H1 (cell line): ENCODE measurements around the gene RNASET2. TPM values are rescaled to one million over a fixed set of nuclear protein-coding genes. Genes with fewer than 3 reads are reported as not detected.

Source experiments
- CTCF ChIA-PET: fragments of 300-600 bp; sonication (Branson Sonifier 250); formaldehyde crosslinking; loops from one replicate; lab custom pipeline; 2021; ENCODE audit not compliant: partially characterized antibody; lab: Charles Lee
- POLR2A ChIA-PET: fragments of 300-600 bp; sonication (Branson Sonifier 250); formaldehyde crosslinking; loops from one replicate; lab custom pipeline; 2021; ENCODE audit warnings: inconsistent platforms; ENCODE audit not compliant: partially characterized antibody; lab: Charles Lee
- DNase-seq, 2 experiments: peaks; one replicate each; pipeline versions ENCODE4 v3.0.0 to v3.0.0-alpha.2; 2010 to 2022; ENCODE audit warnings: low spot score in 2 of 2, low read depth in 1 of 2, mixed read lengths in 1 of 2
- FAIRE-seq: peaks from 2 replicates; lab custom pipeline; 2011; peaks lifted over from hg19 to GRCh38; lab: Jason Lieb, UNC
- H2AFZ ChIP-seq: 2 replicates; pipeline ENCODE4 v1.8.1; 2012; ENCODE audit warnings: low read length, inconsistent platforms
- H2AK5ac ChIP-seq: 2 replicates; pipeline ENCODE4 v1.6.1; 2013; ENCODE audit warnings: low read depth, low read length
- H2BK120ac ChIP-seq: replicated peaks from 2 replicates; pipeline ENCODE3; 2013; ENCODE audit warnings: low read depth, low read length, inconsistent platforms
- H2BK12ac ChIP-seq: 2 replicates; pipeline ENCODE4 v1.6.1; 2013; ENCODE audit warnings: low read depth, low read length
- H2BK15ac ChIP-seq: 2 replicates; pipeline ENCODE4 v1.6.1; 2013; ENCODE audit warnings: low read length
- H2BK20ac ChIP-seq: 2 replicates; pipeline ENCODE4 v1.6.1; 2013; ENCODE audit warnings: low read length
- H2BK5ac ChIP-seq: 2 replicates; pipeline ENCODE4 v1.6.1; 2013; ENCODE audit warnings: low read depth, low read length
- H3K14ac ChIP-seq: 2 replicates; pipeline ENCODE4 v1.6.1; 2013; ENCODE audit warnings: inconsistent platforms; ENCODE audit not compliant: insufficient read length
- H3K18ac ChIP-seq: 2 replicates; pipeline ENCODE4 v1.6.1; 2013; ENCODE audit warnings: low read length; ENCODE audit errors: extremely low read depth
- H3K23ac ChIP-seq: 2 replicates; pipeline ENCODE4 v1.6.1; 2013; ENCODE audit warnings: inconsistent platforms; ENCODE audit not compliant: insufficient read length
- H3K23me2 ChIP-seq: 2 replicates; pipeline ENCODE4 v1.6.1; 2013; ENCODE audit warnings: low read depth, low read length
- H3K27ac ChIP-seq: 2 replicates; pipeline ENCODE4 v1.6.1; 2011; ENCODE audit warnings: low read depth, low read length, inconsistent platforms
- H3K27me3 ChIP-seq, 4 experiments: replicated peaks in 1 of 4; 1 replicate in 1 of 4; 2 replicates in 3 of 4; pipeline versions ENCODE4 v1.6.1 to v1.8.1; 2011 to 2013; ENCODE audit warnings: low read length in 3 of 4, mild to moderate bottlenecking in 3 of 4, inconsistent platforms in 2 of 4, mixed read lengths in 2 of 4, moderate library complexity in 1 of 4; ENCODE audit not compliant: control insufficient read depth in 3 of 4, insufficient read depth in 3 of 4; ENCODE audit errors: extremely low read depth in 1 of 4
- H3K36me3 ChIP-seq, 4 experiments: 2 replicates each; pipeline versions ENCODE4 v1.6.1 to v1.8.1; 2011 to 2013; ENCODE audit warnings: mild to moderate bottlenecking in 4 of 4, low read length in 3 of 4, moderate library complexity in 2 of 4, control low read depth in 1 of 4, inconsistent platforms in 1 of 4; ENCODE audit not compliant: insufficient read depth in 4 of 4, control insufficient read depth in 2 of 4
- H3K4ac ChIP-seq: replicated peaks from 2 replicates; pipeline ENCODE3; 2013; ENCODE audit warnings: low read length, low read depth, mixed read lengths, inconsistent platforms; ENCODE audit not compliant: insufficient read length
- H3K4me1 ChIP-seq, 4 experiments: replicated peaks in 1 of 4; 1 replicate in 1 of 4; 2 replicates in 3 of 4; pipeline versions ENCODE4 v1.6.1 to v1.8.1; 2011 to 2013; ENCODE audit warnings: low read length in 3 of 4, inconsistent platforms in 2 of 4, mixed read lengths in 1 of 4; ENCODE audit not compliant: insufficient read depth in 4 of 4, control insufficient read depth in 3 of 4
- H3K4me2 ChIP-seq, 2 experiments: 2 replicates each; pipeline versions ENCODE4 v1.6.1 to v1.8.1; 2011 to 2013; ENCODE audit warnings: low read depth in 2 of 2, low read length in 2 of 2, control low read depth in 1 of 2, inconsistent platforms in 1 of 2, mild to moderate bottlenecking in 1 of 2; ENCODE audit not compliant: insufficient read depth in 1 of 2
- H3K4me3 ChIP-seq, 4 experiments: fragments of 200-600, 300-600 bp in 1 of 4; sonication (generic), shearing (Covaris generic), sonication (Bioruptor Twin) in 1 of 4; 2 replicates each; pipeline versions ENCODE4 v1.5.1 to v1.8.1; 2011 to 2016; ENCODE audit warnings: low read length in 4 of 4, low read depth in 3 of 4, control low read depth in 2 of 4, inconsistent platforms in 2 of 4, mild to moderate bottlenecking in 2 of 4, mixed read lengths in 1 of 4, moderate library complexity in 1 of 4; ENCODE audit not compliant: insufficient read depth in 2 of 4; ENCODE audit errors: extremely low read depth in 1 of 4
- H3K56ac ChIP-seq: replicated peaks from 2 replicates; pipeline ENCODE3; 2013; ENCODE audit warnings: low read depth, mild to moderate bottlenecking, mixed read lengths, low read length, inconsistent platforms; ENCODE audit not compliant: insufficient read length
- H3K79me1 ChIP-seq: 2 replicates; pipeline ENCODE4 v1.6.1; 2013; ENCODE audit warnings: low read depth, low read length, control low read depth
- H3K79me2 ChIP-seq, 2 experiments: 2 replicates each; pipeline versions ENCODE4 v1.6.1 to v1.8.1; 2012 to 2013; ENCODE audit warnings: low read length in 2 of 2, mild to moderate bottlenecking in 2 of 2, inconsistent platforms in 1 of 2; ENCODE audit not compliant: insufficient read depth in 2 of 2, control insufficient read depth in 1 of 2
- H3K9ac ChIP-seq, 4 experiments: replicated peaks in 1 of 4; 1 replicate in 1 of 4; 2 replicates in 3 of 4; pipeline versions ENCODE4 v1.6.1 to v1.8.1; 2011 to 2013; ENCODE audit warnings: low read depth in 3 of 4, low read length in 3 of 4, control low read depth in 2 of 4, mild to moderate bottlenecking in 2 of 4, moderate library complexity in 2 of 4, inconsistent platforms in 1 of 4; ENCODE audit errors: extremely low read depth in 1 of 4
- H3K9me3 ChIP-seq, 2 experiments: 2 replicates each; pipeline versions ENCODE4 v1.6.1 to v1.8.1; 2012 to 2013; ENCODE audit warnings: mild to moderate bottlenecking in 2 of 2, moderate library complexity in 2 of 2, control low read depth in 1 of 2, inconsistent platforms in 1 of 2, low read depth in 1 of 2, low read length in 1 of 2, mixed read lengths in 1 of 2; ENCODE audit not compliant: insufficient read depth in 2 of 2
- H4K20me1 ChIP-seq, 2 experiments: replicated peaks in 1 of 2; 2 replicates each; pipeline versions ENCODE3 to v1.8.1; 2011 to 2013; ENCODE audit warnings: inconsistent platforms in 2 of 2, low read length in 2 of 2, mild to moderate bottlenecking in 1 of 2; ENCODE audit not compliant: insufficient read depth in 2 of 2, control insufficient read depth in 1 of 2
- H4K5ac ChIP-seq: 2 replicates; pipeline ENCODE4 v1.6.1; 2013; ENCODE audit warnings: low read length, low read depth, mixed read lengths, inconsistent platforms; ENCODE audit not compliant: insufficient read length
- H4K8ac ChIP-seq: 2 replicates; pipeline ENCODE4 v1.8.0; 2013; ENCODE audit warnings: mild to moderate bottlenecking, moderate library complexity, low read length, inconsistent platforms; ENCODE audit not compliant: insufficient read depth; ENCODE audit errors: extremely low read depth
- H4K91ac ChIP-seq: replicated peaks from 2 replicates; pipeline ENCODE3; 2013; ENCODE audit warnings: low read length, mixed read lengths, inconsistent platforms; ENCODE audit not compliant: insufficient read length
- CREB1 ChIP-seq: IDR thresholded peaks from 2 replicates; pipeline ENCODE4 v1.6.1; 2012; ENCODE audit warnings: inconsistent platforms
- EGR1 ChIP-seq: IDR thresholded peaks from 2 replicates; pipeline ENCODE4 v1.6.1; 2011; ENCODE audit warnings: low read depth, low read length, borderline replicate concordance
- POLR2A ChIP-seq, 2 experiments: IDR thresholded peaks; 1 replicate in 1 of 2; 2 replicates in 1 of 2; pipeline ENCODE4 v1.6.1; 2011; ENCODE audit warnings: low read depth in 2 of 2, low read length in 2 of 2, mild to moderate bottlenecking in 2 of 2; ENCODE audit errors: control extremely low read depth in 1 of 2
- SP2 ChIP-seq: IDR thresholded peaks from 2 replicates; pipeline ENCODE4 v1.6.1; 2012; ENCODE audit warnings: mild to moderate bottlenecking, low read length, inconsistent platforms
- WGBS, 2 experiments: shearing (Covaris generic) in 1 of 2; methylation state at CpG; one replicate each; pipeline versions ENCODE4 v1.1.6 to v1.1.7; 2013 to 2015; ENCODE audit warnings: low lambda C conversion rate in 2 of 2, mixed read lengths in 2 of 2, inconsistent platforms in 1 of 2, low coverage in 1 of 2, missing lambda C conversion rate in 1 of 2; ENCODE audit not compliant: insufficient replicate concordance in 2 of 2, insufficient coverage in 1 of 2, insufficient read length in 1 of 2; ENCODE audit errors: extremely low coverage in 1 of 2, missing lambda C conversion rate in 1 of 2; 5-methylcytosine and 5-hydroxymethylcytosine counted together
- polyA plus RNA-seq, 7 experiments: library from polyadenylated mRNA; depleted of rRNA in 3 of 7; stranded (reverse) in 5 of 7; unstranded in 2 of 7; fragments of >200 nt in 5 of 7; fragments of 200-250 nt in 2 of 7; gene quantifications; 1 replicate in 5 of 7; 2 replicates in 1 of 7; 4 replicates in 1 of 7; pipeline versions ENCODE4 v1.2.1 to v1.2.3, GENCODE V29; 2011 to 2013; ENCODE audit warnings: missing spikeins in 2 of 7, mixed read lengths in 2 of 7
- total RNA-seq: library from RNA; stranded (reverse); fragmentation: NEBNext Ultra II Directional; extraction: Animal tissue kit (Norgen Biotek cat#: 25700); gene quantifications from 2 replicates; pipeline ENCODE4 v1.2.1, GENCODE V29; 2021

Gene RNASET2
- total and polyA plus RNA-seq, 2 of the 8 experiments (the other 6 are each of a cell fraction or from before 2014, with no cell fraction given), result 15.7 to 22.9 TPM

DNA sequence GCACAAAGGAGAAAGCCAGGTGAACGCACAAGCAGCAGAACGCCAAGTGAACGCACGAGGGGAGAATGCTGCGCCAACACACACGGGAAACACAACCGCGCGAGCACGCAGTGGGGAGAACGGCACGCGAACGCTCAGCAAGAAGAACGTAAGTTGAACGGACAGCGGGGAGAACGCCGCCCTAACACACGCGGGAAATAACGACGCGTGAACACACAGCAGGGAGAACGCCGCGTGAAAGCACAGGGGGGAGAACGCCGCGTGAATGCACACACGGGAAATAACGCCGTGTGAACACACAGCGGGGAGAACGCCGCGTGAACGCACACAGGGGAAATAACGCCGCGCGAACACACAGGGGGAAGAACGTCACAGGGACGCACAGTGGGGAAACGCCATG is 54.7 kb downstream of the RNASET2 start:
- no peaks in the 10 kb centered on the region for H3K79me2 ChIP-seq
- 0 out of 2 replicates have a peak overlapping the region, but pooled peaks have one; percentile 39 for H2BK12ac ChIP-seq
- H3K14ac ChIP-seq, result no peak overlapping the region
- H2BK15ac ChIP-seq, result 0 out of 2 replicates have a peak overlapping the region, but pooled peaks have one; percentile 46
- H3K9ac ChIP-seq, result no peak overlapping the region
- H2AFZ ChIP-seq, result no peak overlapping the region
- H3K4me2 ChIP-seq, result no peak overlapping the region
- no peak overlapping the region for H3K4ac ChIP-seq
- no peak overlapping the region for H3K27ac ChIP-seq
- H3K4me3 ChIP-seq, result no peak overlapping the region
- POLR2A ChIA-PET, result no interaction called here
- no peak overlapping the region for H3K23ac ChIP-seq
- no peak overlapping the region for H3K18ac ChIP-seq
- FAIRE-seq, result no peak
- H3K9me3 ChIP-seq, result no peaks in the 10 kb centered on the region
- H3K36me3 ChIP-seq, result no peaks in the 10 kb centered on the region
- CTCF ChIA-PET, result no interaction called here
- 97% methylated on average over 45 of the region's 45 CpGs; no CpG with 5 or more reads in 1 of the 2 experiments for WGBS, 2 experiments
- H4K91ac ChIP-seq, result peak overlapping the region; percentile 36
- H4K8ac ChIP-seq, result no peak overlapping the region
- no peaks in the 10 kb centered on the region for H3K79me1 ChIP-seq
- H2BK120ac ChIP-seq, result no peak overlapping the region
- no peaks in the 10 kb centered on the region for H3K23me2 ChIP-seq
- no peak for DNase-seq
- no peaks in the 10 kb centered on the region; a peak in 1 of 7 replicates for H3K27me3 ChIP-seq
- no peak overlapping the region for H2AK5ac ChIP-seq
- H3K4me1 ChIP-seq, result peaks cover 2 to 9% (median 6%) of the 10 kb centered on the region in 4 experiments
- no peak overlapping the region for H4K5ac ChIP-seq
- TF ChIP-seq CREB1 (no peak), EGR1 (no peak), SP2 (no peak), POLR2A (IDR thresholded peaks at IDR 0.05; ENCODE audit: control extremely low read depth in 1 of 2, low read depth in 2 of 2, low read length in 2 of 2) (no peak)
- no peak overlapping the region for H3K56ac ChIP-seq
- no peaks in the 10 kb centered on the region for H4K20me1 ChIP-seq
- no peak overlapping the region for H2BK20ac ChIP-seq
- H2BK5ac ChIP-seq, result no peak overlapping the region; the same call in 1 of the 2 replicates
